Lung (tissue), 12 donors: ENCODE measurements around the gene RNU11. TPM values are rescaled to one million over a fixed set of nuclear protein-coding genes. Genes with fewer than 3 reads are reported as not detected.
A peak's percentile ranks its signal among the peaks of the same experiment; 100 is the strongest.

Experiments
- ATAC-seq: fragments of 200-7000 bp; cut with Tn5 transposase; one replicate; pipeline ENCODE4 v1.9.1; 2020; ENCODE audit warnings: moderate number of reproducible peaks; ENCODE audit not compliant: insufficient read depth, low FRiP score
- DNase-seq, 3 donors: peaks; one replicate each; pipeline ENCODE4 v3.0.0-alpha.2; 2013 to 2017
- H3K27ac ChIP-seq, 2 donors: one replicate each; pipeline ENCODE4 v1.5.1; 2013; ENCODE audit warnings: mild to moderate bottlenecking in 2 of 2, moderate library complexity in 2 of 2, control low read depth in 1 of 2, inconsistent platforms in 1 of 2, low read depth in 1 of 2, low read length in 1 of 2
- H3K27me3 ChIP-seq, 3 donors: one replicate each; pipeline ENCODE4 v1.5.1; 2013; ENCODE audit warnings: low read length in 2 of 3; ENCODE audit not compliant: control insufficient read depth in 3 of 3, insufficient read depth in 3 of 3
- H3K36me3 ChIP-seq, 4 donors: one replicate each; pipeline ENCODE4 v1.5.1; 2013; ENCODE audit warnings: low read length in 4 of 4, mild to moderate bottlenecking in 1 of 4, moderate library complexity in 1 of 4; ENCODE audit not compliant: control insufficient read depth in 4 of 4, insufficient read depth in 4 of 4
- H3K4me1 ChIP-seq, 5 donors: one replicate each; pipeline ENCODE4 v1.5.1; 2013; ENCODE audit warnings: low read length in 5 of 5, mild to moderate bottlenecking in 2 of 5, moderate library complexity in 1 of 5; ENCODE audit not compliant: control insufficient read depth in 5 of 5, insufficient read depth in 5 of 5
- H3K4me3 ChIP-seq: one replicate; pipeline ENCODE4 v1.5.1; 2013; ENCODE audit warnings: mild to moderate bottlenecking, control low read depth, moderate library complexity
- H3K9ac ChIP-seq, 2 donors: one replicate each; pipeline ENCODE4 v1.5.1; 2013; ENCODE audit warnings: low read length in 2 of 2, control low read depth in 1 of 2; ENCODE audit not compliant: insufficient read depth in 1 of 2
- H3K9me3 ChIP-seq, 4 donors: one replicate each; pipeline ENCODE4 v1.5.1; 2013; ENCODE audit warnings: low read length in 3 of 4, mild to moderate bottlenecking in 1 of 4, moderate library complexity in 1 of 4; ENCODE audit not compliant: control insufficient read depth in 4 of 4, insufficient read depth in 3 of 4
- CTCF ChIP-seq: IDR thresholded peaks from 2 replicates; pipeline ENCODE4 v1.5.1; 2012; ENCODE audit warnings: mild to moderate bottlenecking; ENCODE audit errors: control extremely low read depth, extremely low read depth
- WGBS, 2 donors: extraction: QIAGEN DNeasy Blood & Tissue Kit; methylation state at CpG; one replicate each; pipeline ENCODE4 v1.1.7; 2013; 5-methylcytosine and 5-hydroxymethylcytosine counted together
- polyA plus RNA-seq, 2 donors: library from polyadenylated mRNA; stranded (reverse); fragments of 200-250 nt; gene quantifications; one replicate each; pipeline ENCODE4 v1.2.1, GENCODE V29; 2013
- total RNA-seq, 2 donors: library from RNA; depleted of rRNA in 1 of 2; stranded (reverse); fragments of >200 nt in 1 of 2; gene quantifications; one replicate each; pipeline ENCODE4 v1.2.1, GENCODE V29; 2014 to 2021
- donor health status: control.
- donor health status: control.
- donor health status: Bipolar disorder and iron deficiency.
- donor health status: healthy.
- donor health status: DM: yes; HTN: yes; CAD: no.

RNU11 gene
- total and polyA plus RNA-seq, 4 donors: not detected

DNA sequence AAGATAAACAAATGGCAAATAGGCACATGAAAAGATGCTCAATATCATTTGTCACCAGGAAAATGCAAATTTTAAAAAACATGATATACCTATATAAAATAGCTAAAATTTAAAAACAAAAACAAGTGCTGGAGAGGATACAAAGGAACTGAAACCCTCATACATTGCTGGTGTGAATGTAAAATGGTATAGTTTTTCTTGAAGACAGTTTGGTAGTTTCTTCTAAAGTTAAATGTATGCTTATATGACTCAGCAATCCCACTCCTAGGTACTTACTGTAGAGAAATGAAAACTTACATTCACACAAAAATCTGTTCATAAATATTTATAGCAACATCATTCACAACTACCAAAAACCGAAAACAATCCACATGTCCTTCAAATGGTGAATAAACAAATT is 16.7 kb upstream of the RNU11 start:
- Histone ChIP-seq H3K36me3 (peaks cover 0 to 3% (median 0%) of the 10 kb centered on the region in 4 donors), H3K9ac (no peak overlapping the region), H3K4me3 (no peak overlapping the region), H3K27me3 (no peaks in the 10 kb centered on the region), H3K27ac (no peak overlapping the region), H3K9me3 (no peaks in the 10 kb centered on the region), H3K4me1 (no peaks in the 10 kb centered on the region)
- 92 to 97% methylated on average over 1 of the region's 1 CpG for WGBS, 2 donors
- no peak for ATAC-seq
- TF ChIP-seq CTCF: no peak
- no peak for DNase-seq

- no peak overlapping the region for H3K27ac ChIP-seq
- H3K27me3 ChIP-seq: no peaks in the 10 kb centered on the region
- no peak overlapping the region for H3K4me3 ChIP-seq
- no peak overlapping the region for H3K9ac ChIP-seq
- H3K9me3 ChIP-seq: no peaks in the 10 kb centered on the region
- H3K4me1 ChIP-seq: peaks cover 0 to 2% (median 0%) of the 10 kb centered on the region in 5 donors
- ATAC-seq: no peak
- no peak for TF ChIP-seq CTCF
- 97 to 99% methylated on average over 4 of the region's 4 CpGs for WGBS, 2 donors
- H3K36me3 ChIP-seq: peaks cover 0 to 3% (median 0%) of the 10 kb centered on the region in 4 donors
- no peak for DNase-seq
These were observed 15.8 kb upstream of the RNU11 start for GRCh38 chr1:28632560-28632959.

- no peak overlapping the region for H3K4me3 ChIP-seq
- peaks cover 0 to 3% (median under 1%) of the 10 kb centered on the region in 4 donors for H3K36me3 ChIP-seq
- no peak overlapping the region for H3K27ac ChIP-seq
- peak overlapping the region in 1 of 2 donors; percentile 65 for H3K9ac ChIP-seq
- H3K9me3 ChIP-seq: no peaks in the 10 kb centered on the region
- WGBS, 2 donors: 91 to 100% methylated on average over 1 of the region's 1 CpG
- no peaks in the 10 kb centered on the region for H3K27me3 ChIP-seq
- ATAC-seq (no peak), DNase-seq (peak in 1 of 3 donors; percentile 4)
- no peak for TF ChIP-seq CTCF
- H3K4me1 ChIP-seq: peaks cover 0 to 24% (median 7%) of the 10 kb centered on the region in 5 donors
These were observed 7.6 kb upstream of the RNU11 start for GRCh38 chr1:28640766-28641165.
